ENCODE results near the gene VPS41. TPM values are rescaled to one million over a fixed set of nuclear protein-coding genes. Genes with fewer than 3 reads are reported as not detected.
"Not testable (repeated sequence)": the region's sequence is repeated elsewhere in the genome, so short reads cannot be mapped to it uniquely, and the experiment has no call there.

Gene VPS41
- total RNA-seq, 1 donor from 2014 or later: 30.9 TPM

- DNase-seq (ENCODE audit: low read depth in 2 of 2): no peak
Observed at GRCh38 chr7:38855867-38856266, 53.1 kb downstream of the VPS41 start.

GRCh38 chr7:38855386-38855785 lies 53.6 kb downstream of the VPS41 start:
- DNase-seq (ENCODE audit: low read depth in 2 of 2): no peak

- not testable (repeated sequence) for DNase-seq (ENCODE audit: low read depth in 2 of 2)
Observed at GRCh38 chr7:38854947-38855346, 54.0 kb downstream of the VPS41 start.

GRCh38 chr7:38851321-38851720 lies 57.7 kb downstream of the VPS41 start:
- no peak for DNase-seq (ENCODE audit: low read depth in 2 of 2)

GRCh38 chr7:38846280-38846679 lies 62.7 kb downstream of the VPS41 start:
- no peak for DNase-seq (ENCODE audit: low read depth in 2 of 2)

- no peak for DNase-seq (ENCODE audit: low read depth in 2 of 2)
Observed at GRCh38 chr7:38844952-38845563, 63.9 kb downstream of the VPS41 start.

- no peak for DNase-seq (ENCODE audit: low read depth in 2 of 2)
Observed at GRCh38 chr7:38842746-38843145, 66.2 kb downstream of the VPS41 start.

GRCh38 chr7:38840736-38841460 lies 68.1 kb downstream of the VPS41 start:
- DNase-seq (ENCODE audit: low read depth in 2 of 2): peak in 1 of 2 donors; percentile 65

GRCh38 chr7:38839851-38840250 lies 69.1 kb downstream of the VPS41 start:
- peak in 1 of 2 donors; percentile 17 for DNase-seq (ENCODE audit: low read depth in 2 of 2)

GRCh38 chr7:38838725-38839385 lies 70.1 kb downstream of the VPS41 start:
- no peak for DNase-seq (ENCODE audit: low read depth in 2 of 2)

- no peak for DNase-seq (ENCODE audit: low read depth in 2 of 2)
Observed at GRCh38 chr7:38834357-38834756, 74.6 kb downstream of the VPS41 start.

- DNase-seq (ENCODE audit: low read depth in 2 of 2): no peak
Observed at GRCh38 chr7:38833329-38833728, 75.7 kb downstream of the VPS41 start.

GRCh38 chr7:38831259-38831996 lies 77.6 kb downstream of the VPS41 start:
- DNase-seq (ENCODE audit: low read depth in 2 of 2): no peak

GRCh38 chr7:38830826-38831225 lies 78.2 kb downstream of the VPS41 start:
- DNase-seq (ENCODE audit: low read depth in 2 of 2): no peak

- no peak for DNase-seq (ENCODE audit: low read depth in 2 of 2)
Observed at GRCh38 chr7:38829488-38830165, 79.4 kb downstream of the VPS41 start.

GRCh38 chr7:38828026-38828425 lies 81.0 kb downstream of the VPS41 start:
- no peak for DNase-seq (ENCODE audit: low read depth in 2 of 2)

- DNase-seq (ENCODE audit: low read depth in 2 of 2): peak in 1 of 2 donors; percentile 59
Observed at GRCh38 chr7:38825721-38826440, 83.1 kb downstream of the VPS41 start.

GRCh38 chr7:38824948-38825347 lies 84.0 kb downstream of the VPS41 start:
- DNase-seq (ENCODE audit: low read depth in 2 of 2): no peak

- DNase-seq (ENCODE audit: low read depth in 2 of 2): no peak
Observed at GRCh38 chr7:38822549-38822948, 86.4 kb downstream of the VPS41 start.

- DNase-seq (ENCODE audit: low read depth in 2 of 2): peak; percentile 45 to 59
Observed at GRCh38 chr7:38820571-38820970, 88.4 kb downstream of the VPS41 start.

GRCh38 chr7:38819463-38819862 lies 89.5 kb downstream of the VPS41 start:
- no peak for DNase-seq (ENCODE audit: low read depth in 2 of 2)
